NCI-H187 (cell line): ENCODE data around the gene ERICH2.
A peak's percentile ranks its signal among the peaks of the same experiment; 100 is the strongest.

Experiments used
- DNase-seq, 2 experiments: peaks; one replicate each; lab custom pipeline; 2025; lab: John Stamatoyannopoulos, UW

ERICH2 gene

GRCh38 chr2:170817093-170818035 is 47.2 kb downstream of the ERICH2 start:
- DNase-seq: peak in 1 of 2 experiments; percentile 45

- DNase-seq: no peak
Observed at GRCh38 chr2:170818036-170818751, 48.0 kb downstream of the ERICH2 start.

- no peak for DNase-seq
Observed at GRCh38 chr2:170818752-170819470, 48.7 kb downstream of the ERICH2 start.

- DNase-seq: no peak
Observed at GRCh38 chr2:170819680-170820664, 49.8 kb downstream of the ERICH2 start.

- DNase-seq: no peak
Observed at GRCh38 chr2:170820757-170821530, 50.8 kb downstream of the ERICH2 start.

- no peak for DNase-seq
Observed at GRCh38 chr2:170821531-170822289, 51.5 kb downstream of the ERICH2 start.

GRCh38 chr2:170822290-170823087 is 52.3 kb downstream of the ERICH2 start:
- DNase-seq: no peak

GRCh38 chr2:170823088-170823897 is 53.1 kb downstream of the ERICH2 start:
- no peak for DNase-seq

- DNase-seq: no peak
Observed at GRCh38 chr2:170823898-170824215, 53.7 kb downstream of the ERICH2 start.

GRCh38 chr2:170824526-170825015 is 54.4 kb downstream of the ERICH2 start:
- DNase-seq: no peak

- no peak for DNase-seq
Observed at GRCh38 chr2:170827841-170828532, 57.8 kb downstream of the ERICH2 start.

GRCh38 chr2:170828533-170828916 is 58.3 kb downstream of the ERICH2 start:
- DNase-seq: no peak

GRCh38 chr2:170829036-170829435 is 58.9 kb downstream of the ERICH2 start:
- DNase-seq: no peak

GRCh38 chr2:170830166-170830565 is 60.0 kb downstream of the ERICH2 start:
- DNase-seq: no peak

- DNase-seq: no peak
Observed at GRCh38 chr2:170831115-170831514, 60.9 kb downstream of the ERICH2 start.

- DNase-seq: no peak
Observed at GRCh38 chr2:170836027-170836426, 65.8 kb downstream of the ERICH2 start.

GRCh38 chr2:170840717-170841210 is 70.6 kb downstream of the ERICH2 start:
- DNase-seq: no peak
